IMR-90 (cell line): ENCODE data around the gene ANKRD24. TPM values are rescaled to one million over a fixed set of nuclear protein-coding genes. Genes with fewer than 3 reads are reported as not detected.

Experiments used
- ATAC-seq: fragments of 200-7000 bp; cut with Tn5 transposase; 2 replicates; pipeline ENCODE4 v1.9.1; 2020; ENCODE audit warnings: low read depth, mild to moderate bottlenecking, moderate library complexity
- BruUV-seq: library from RNA; stranded (reverse); fragments of 400-500 nt; replicated peaks from 2 replicates; lab custom pipeline; 2021; lab: Mats Ljungman, UMichigan
- CTCF ChIA-PET: fragments of 300-600 bp; formaldehyde crosslinking; extraction: SDS; loops from one replicate; lab custom pipeline; 2021; ENCODE audit warnings: antibody characterized with exemption; lab: Yijun Ruan, JAX
- POLR2A ChIA-PET: fragments of 300-600 bp; sonication (Branson Sonifier 250); formaldehyde crosslinking; loops from one replicate; lab custom pipeline; 2022; ENCODE audit warnings: antibody characterized with exemption; ENCODE audit not compliant: unreplicated experiment; lab: Charles Lee
- DNase-seq: peaks from one replicate; pipeline ENCODE4 v3.0.0; 2013
- H2AFZ ChIP-seq: replicated peaks from 2 replicates; pipeline ENCODE3; 2013; ENCODE audit warnings: low read length, mild to moderate bottlenecking; ENCODE audit not compliant: poor library complexity
- H2AK5ac ChIP-seq: 2 replicates; pipeline ENCODE4 v1.6.1; 2013; ENCODE audit warnings: low read depth, low read length, inconsistent platforms
- H2AK9ac ChIP-seq: replicated peaks from 2 replicates; pipeline ENCODE3; 2013; ENCODE audit warnings: mild to moderate bottlenecking, low read depth, low read length, moderate library complexity; ENCODE audit not compliant: poor library complexity
- H2BK120ac ChIP-seq: 2 replicates; pipeline ENCODE4 v1.6.1; 2013; ENCODE audit warnings: low read depth, low read length, inconsistent platforms
- H2BK15ac ChIP-seq: 3 replicates; pipeline ENCODE4 v1.6.1; 2013; ENCODE audit warnings: low read depth, low read length, inconsistent platforms
- H2BK20ac ChIP-seq: 2 replicates; pipeline ENCODE4 v1.6.1; 2013; ENCODE audit warnings: low read depth, mild to moderate bottlenecking, inconsistent platforms, low read length, moderate library complexity
- H2BK5ac ChIP-seq: 2 replicates; pipeline ENCODE4 v1.6.1; 2013; ENCODE audit warnings: mild to moderate bottlenecking, low read depth, low read length, inconsistent platforms; ENCODE audit not compliant: poor library complexity, severe bottlenecking
- H3K14ac ChIP-seq: replicated peaks from 2 replicates; pipeline ENCODE4 v1.6.1; 2013; ENCODE audit warnings: low read depth, low read length, inconsistent platforms
- H3K18ac ChIP-seq: 2 replicates; pipeline ENCODE4 v1.6.1; 2013; ENCODE audit warnings: low read depth, low read length, control low read depth
- H3K23ac ChIP-seq: 2 replicates; pipeline ENCODE4 v1.6.1; 2013; ENCODE audit warnings: low read depth, low read length, inconsistent platforms
- H3K27ac ChIP-seq: 2 replicates; pipeline ENCODE4 v1.5.1; 2013; ENCODE audit warnings: mild to moderate bottlenecking, control low read depth, low read length; ENCODE audit not compliant: insufficient read depth
- H3K27me3 ChIP-seq: 2 replicates; pipeline ENCODE4 v1.6.1; 2013; ENCODE audit warnings: low read length; ENCODE audit not compliant: control insufficient read depth, insufficient read depth
- H3K36me3 ChIP-seq: 2 replicates; pipeline ENCODE4 v1.6.1; 2013; ENCODE audit warnings: low read length, mixed read lengths; ENCODE audit not compliant: control insufficient read depth, insufficient read depth
- H3K4ac ChIP-seq: 2 replicates; pipeline ENCODE4 v1.6.1; 2013; ENCODE audit warnings: low read depth, low read length, inconsistent platforms
- H3K4me1 ChIP-seq: 2 replicates; pipeline ENCODE4 v1.6.1; 2013; ENCODE audit warnings: low read length, mixed read lengths; ENCODE audit not compliant: control insufficient read depth, insufficient read depth
- H3K4me2 ChIP-seq: 2 replicates; pipeline ENCODE4 v1.6.1; 2013; ENCODE audit warnings: low read depth, mild to moderate bottlenecking, control low read depth, low read length, moderate library complexity
- H3K4me3 ChIP-seq: 2 replicates; pipeline ENCODE4 v1.5.1; 2013; ENCODE audit warnings: low read depth, mild to moderate bottlenecking, control low read depth, low read length, moderate library complexity; ENCODE audit not compliant: insufficient read depth
- H3K56ac ChIP-seq: 2 replicates; pipeline ENCODE4 v1.6.1; 2013; ENCODE audit warnings: low read length, inconsistent platforms; ENCODE audit not compliant: insufficient read depth; ENCODE audit errors: extremely low read depth
- H3K79me1 ChIP-seq, 2 experiments: 2 replicates each; pipeline ENCODE4 v1.6.1; 2013; ENCODE audit warnings: low read length in 2 of 2, inconsistent platforms in 1 of 2, low read depth in 1 of 2
- H3K9ac ChIP-seq: 2 replicates; pipeline ENCODE4 v1.6.1; 2013; ENCODE audit warnings: low read depth, low read length, control low read depth
- H3K9me1 ChIP-seq: 2 replicates; pipeline ENCODE4 v1.6.1; 2013; ENCODE audit warnings: low read length, inconsistent platforms; ENCODE audit not compliant: insufficient read depth
- H3K9me3 ChIP-seq: 2 replicates; pipeline ENCODE4 v1.6.1; 2013; ENCODE audit warnings: low read length; ENCODE audit not compliant: control insufficient read depth, insufficient read depth
- H4K20me1 ChIP-seq: 2 replicates; pipeline ENCODE4 v1.6.1; 2013; ENCODE audit warnings: low read length, inconsistent platforms; ENCODE audit not compliant: insufficient read depth
- H4K5ac ChIP-seq: 2 replicates; pipeline ENCODE4 v1.6.1; 2013; ENCODE audit warnings: mild to moderate bottlenecking, low read depth, low read length, control low read depth
- H4K8ac ChIP-seq, 2 experiments: 2 replicates each; pipeline ENCODE4 v1.6.1; 2013; ENCODE audit warnings: low read depth in 2 of 2, low read length in 2 of 2, control low read depth in 1 of 2, inconsistent platforms in 1 of 2
- H4K91ac ChIP-seq: 2 replicates; pipeline ENCODE4 v1.6.1; 2013; ENCODE audit warnings: low read depth, low read length, inconsistent platforms; ENCODE audit not compliant: insufficient read depth
- BHLHE40 ChIP-seq: fragments of 150-350 bp; IDR thresholded peaks from 2 replicates; pipeline ENCODE4 v1.6.1; 2016; ENCODE audit warnings: mild to moderate bottlenecking, low read depth, low read length
- CEBPB ChIP-seq: IDR thresholded peaks from 2 replicates; pipeline ENCODE4 v1.6.1; 2012; ENCODE audit warnings: low read depth, low read length, improper control_type of control experiment
- CHD1 ChIP-seq: IDR thresholded peaks from 2 replicates; pipeline ENCODE4 v1.6.1; 2012; ENCODE audit warnings: low read depth, low read length, improper control_type of control experiment
- FOS ChIP-seq: fragments of 150-350 bp; IDR thresholded peaks from 2 replicates; pipeline ENCODE4 v1.6.1; 2016; ENCODE audit warnings: low read depth, low read length
- MAFK ChIP-seq: IDR thresholded peaks from 2 replicates; pipeline ENCODE4 v1.6.1; 2012; ENCODE audit warnings: low read depth, low read length, improper control_type of control experiment
- MAZ ChIP-seq: IDR thresholded peaks from 2 replicates; pipeline ENCODE4 v1.6.1; 2012; ENCODE audit warnings: low read depth, mild to moderate bottlenecking, low read length, improper control_type of control experiment, moderate library complexity, borderline replicate concordance
- MXI1 ChIP-seq: IDR thresholded peaks from 2 replicates; pipeline ENCODE4 v1.6.1; 2012; ENCODE audit warnings: low read depth, mild to moderate bottlenecking, low read length, moderate library complexity, borderline replicate concordance
- NFE2L2 ChIP-seq: fragments of 150-350 bp; IDR thresholded peaks from 2 replicates; pipeline ENCODE4 v1.6.1; 2016; ENCODE audit warnings: low read depth, mild to moderate bottlenecking, low read length
- POLR2A ChIP-seq: IDR thresholded peaks from 2 replicates; pipeline ENCODE4 v1.6.1; 2012; ENCODE audit warnings: mild to moderate bottlenecking, low read depth, low read length
- RAD21 ChIP-seq: IDR thresholded peaks from 2 replicates; pipeline ENCODE4 v1.6.1; 2012; ENCODE audit warnings: low read length, improper control_type of control experiment
- RCOR1 ChIP-seq: IDR thresholded peaks from 2 replicates; pipeline ENCODE4 v1.6.1; 2012; ENCODE audit warnings: mild to moderate bottlenecking, low read length, improper control_type of control experiment; ENCODE audit not compliant: insufficient replicate concordance
- RFX5 ChIP-seq: IDR thresholded peaks from 2 replicates; pipeline ENCODE4 v1.8.0; 2012; ENCODE audit warnings: low read depth, mild to moderate bottlenecking, low read length, moderate library complexity
- SMC3 ChIP-seq: fragments of 150-350 bp; IDR thresholded peaks from 2 replicates; pipeline ENCODE4 v1.6.1; 2016; ENCODE audit warnings: low read depth, mild to moderate bottlenecking, antibody characterized with exemption, low read length, moderate library complexity
- USF2 ChIP-seq: fragments of 150-350 bp; IDR thresholded peaks from 2 replicates; pipeline ENCODE4 v1.6.1; 2017; ENCODE audit warnings: mild to moderate bottlenecking, antibody characterized with exemption, low read length, low read depth
- WGBS, 2 experiments: methylation state at CpG; one replicate each; pipeline versions ENCODE4 v1.1.5 to v1.1.7; 2013; ENCODE audit warnings: missing lambda C conversion rate in 2 of 2; ENCODE audit not compliant: insufficient read length in 1 of 2; ENCODE audit errors: extremely low coverage in 2 of 2; 5-methylcytosine and 5-hydroxymethylcytosine counted together
- dilution Hi-C: fragments of 300-500 bp; cut with HindIII; formaldehyde crosslinking; loops from one replicate; pipeline ENCODE4 v1.14.3; 2018; ENCODE audit warnings: low sequenced_read_pairs; ENCODE audit not compliant: unreplicated experiment
- in situ Hi-C: fragments of 300-500 bp; cut with MboI; formaldehyde crosslinking; loops from 3 replicates; pipeline ENCODE4 v1.14.3; 2019; ENCODE audit warnings: low sequenced_read_pairs, inconsistent platforms, mixed read lengths
- intact Hi-C: fragments of 100-400 bp; cut with micrococcal nuclease; formaldehyde crosslinking; loops from 2 replicates; pipeline ENCODE4 v1.10.0; 2022
- polyA plus RNA-seq, 3 experiments: library from polyadenylated mRNA; depleted of rRNA; stranded (reverse); fragments of >200 nt; gene quantifications; 2 replicates each; pipeline ENCODE4 v1.2.3, GENCODE V29; 2012; ENCODE audit warnings: low replicate concordance in 1 of 3
- total RNA-seq: library from RNA; depleted of rRNA; stranded (reverse); fragments of >200 nt; gene quantifications from 2 replicates; pipeline ENCODE4 v1.2.3, GENCODE V29; 2012
- TF ChIP-seq, protein P1 (sequence below): fragments of 150-350 bp; IDR thresholded peaks from 2 replicates; pipeline ENCODE4 v1.6.1; 2016; ENCODE audit warnings: low read depth, mild to moderate bottlenecking, low read length, moderate library complexity, borderline replicate concordance
- TF ChIP-seq, protein P2 (sequence below): conservative IDR thresholded peaks from 2 replicates; pipeline ENCODE4 v1.5.1; 2012; ENCODE audit warnings: mild to moderate bottlenecking, low read depth, low read length, improper control_type of control experiment

The ANKRD24 gene
- total and polyA plus RNA-seq, 2 of the 4 experiments (the other 2 are of a cell fraction): 0.18 to 0.21 TPM

- H3K18ac ChIP-seq: no peak overlapping the region
- no peak overlapping the region for H2BK15ac ChIP-seq
- no peak overlapping the region for H3K56ac ChIP-seq
- no peak overlapping the region for H2BK5ac ChIP-seq
- H4K5ac ChIP-seq: no peak overlapping the region
- no peak overlapping the region for H4K91ac ChIP-seq
- H2AFZ ChIP-seq: no peak overlapping the region
- intact Hi-C loops (no loop called here), in situ Hi-C loops (loop anchor here (5.0 kb wide), 1 partner anchor 83 kb away; no protein-coding TSS in a partner anchor), dilution Hi-C loops (no loop called here)
- H3K4me1 ChIP-seq: no peaks in the 10 kb centered on the region
- DNase-seq (no peak), ATAC-seq (no peak)
- no peak overlapping the region for H2AK9ac ChIP-seq
- H3K9me1 ChIP-seq: no peaks in the 10 kb centered on the region
- ChIA-PET CTCF (interaction anchor here (1.6 kb wide), 1 partner anchor 75 kb away, joined by 3 read pairs; no protein-coding TSS in a partner anchor), POLR2A (no interaction called here)
- H4K20me1 ChIP-seq: peaks cover 6% of the 10 kb centered on the region; the same call in 1 of the 2 replicates
- H3K79me1 ChIP-seq: no peaks in the 10 kb centered on the region
- H3K4me2 ChIP-seq: no peak overlapping the region
- WGBS, 2 experiments: 80% methylated on average over 1 of the region's 13 CpGs; no CpG with 5 or more reads in 1 of the 2 experiments
- H4K8ac ChIP-seq: no peak overlapping the region
- peaks cover 2% of the 10 kb centered on the region; the same call in 1 of the 2 replicates for H3K9me3 ChIP-seq
- no peak for TF ChIP-seq POLR2A
- TF ChIP-seq SMC3: no peak
- TF ChIP-seq MAFK: no peak
- TF ChIP-seq USF2: no peak
- TF ChIP-seq MXI1: no peak
- no peak for TF ChIP-seq RFX5
- TF ChIP-seq NFE2L2: no peak
- TF ChIP-seq CHD1: no peak
- TF ChIP-seq, protein P1, sequence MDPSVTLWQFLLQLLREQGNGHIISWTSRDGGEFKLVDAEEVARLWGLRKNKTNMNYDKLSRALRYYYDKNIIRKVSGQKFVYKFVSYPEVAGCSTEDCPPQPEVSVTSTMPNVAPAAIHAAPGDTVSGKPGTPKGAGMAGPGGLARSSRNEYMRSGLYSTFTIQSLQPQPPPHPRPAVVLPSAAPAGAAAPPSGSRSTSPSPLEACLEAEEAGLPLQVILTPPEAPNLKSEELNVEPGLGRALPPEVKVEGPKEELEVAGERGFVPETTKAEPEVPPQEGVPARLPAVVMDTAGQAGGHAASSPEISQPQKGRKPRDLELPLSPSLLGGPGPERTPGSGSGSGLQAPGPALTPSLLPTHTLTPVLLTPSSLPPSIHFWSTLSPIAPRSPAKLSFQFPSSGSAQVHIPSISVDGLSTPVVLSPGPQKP: no peak
- TF ChIP-seq RAD21: no peak
- no peak for TF ChIP-seq FOS
- TF ChIP-seq, protein P2, sequence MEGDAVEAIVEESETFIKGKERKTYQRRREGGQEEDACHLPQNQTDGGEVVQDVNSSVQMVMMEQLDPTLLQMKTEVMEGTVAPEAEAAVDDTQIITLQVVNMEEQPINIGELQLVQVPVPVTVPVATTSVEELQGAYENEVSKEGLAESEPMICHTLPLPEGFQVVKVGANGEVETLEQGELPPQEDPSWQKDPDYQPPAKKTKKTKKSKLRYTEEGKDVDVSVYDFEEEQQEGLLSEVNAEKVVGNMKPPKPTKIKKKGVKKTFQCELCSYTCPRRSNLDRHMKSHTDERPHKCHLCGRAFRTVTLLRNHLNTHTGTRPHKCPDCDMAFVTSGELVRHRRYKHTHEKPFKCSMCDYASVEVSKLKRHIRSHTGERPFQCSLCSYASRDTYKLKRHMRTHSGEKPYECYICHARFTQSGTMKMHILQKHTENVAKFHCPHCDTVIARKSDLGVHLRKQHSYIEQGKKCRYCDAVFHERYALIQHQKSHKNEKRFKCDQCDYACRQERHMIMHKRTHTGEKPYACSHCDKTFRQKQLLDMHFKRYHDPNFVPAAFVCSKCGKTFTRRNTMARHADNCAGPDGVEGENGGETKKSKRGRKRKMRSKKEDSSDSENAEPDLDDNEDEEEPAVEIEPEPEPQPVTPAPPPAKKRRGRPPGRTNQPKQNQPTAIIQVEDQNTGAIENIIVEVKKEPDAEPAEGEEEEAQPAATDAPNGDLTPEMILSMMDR: no peak
- no peak for TF ChIP-seq MAZ
- no peak for TF ChIP-seq CEBPB
- TF ChIP-seq RCOR1: no peak
- TF ChIP-seq BHLHE40: no peak
- H3K27ac ChIP-seq: no peak overlapping the region
- H3K4me3 ChIP-seq: no peak overlapping the region
- no peak overlapping the region for H2BK20ac ChIP-seq
- no peak overlapping the region for H3K14ac ChIP-seq
- H3K36me3 ChIP-seq: peaks cover 19% of the 10 kb centered on the region
- no peak overlapping the region for H3K9ac ChIP-seq
- no peak overlapping the region for H3K4ac ChIP-seq
- H3K23ac ChIP-seq: no peak overlapping the region
- H2AK5ac ChIP-seq: no peak overlapping the region
- H3K27me3 ChIP-seq: no peaks in the 10 kb centered on the region
- no peak overlapping the region for H2BK120ac ChIP-seq
- BruUV-seq: no TSS peak
These were observed 86.4 kb downstream of the ANKRD24 start for GRCh38 chr19:4268816-4269430.
